Right atrium auricular region (tissue), 2 donors: ENCODE data around the gene HNRNPD. TPM values are rescaled to one million over a fixed set of nuclear protein-coding genes. Genes with fewer than 3 reads are reported as not detected.
A peak's percentile ranks its signal among the peaks of the same experiment; 100 is the strongest.

Experiments used
- DNase-seq: peaks from one replicate; pipeline ENCODE4 v3.0.0-alpha.2; 2019; ENCODE audit warnings: low spot score
- H3K27ac ChIP-seq, 2 donors: fragments of 200-600 bp; sonication (generic); 1 replicate in 1 of 2; 2 replicates in 1 of 2; pipeline ENCODE4 v1.5.1; 2016 to 2019
- H3K27me3 ChIP-seq, 2 donors: fragments of 200-600 bp; sonication (generic); one replicate each; pipeline versions ENCODE4 v1.5.1 to v1.6.0; 2017 to 2019
- H3K36me3 ChIP-seq: fragments of 200-600 bp; sonication (generic); one replicate; pipeline ENCODE4 v1.5.1; 2016
- H3K4me1 ChIP-seq, 2 donors: fragments of 200-600 bp; sonication (generic); one replicate each; pipeline versions ENCODE4 v1.5.1 to v1.6.0; 2017 to 2019
- H3K4me3 ChIP-seq, 2 donors: fragments of 200-600 bp; sonication (generic); 1 replicate in 1 of 2; 2 replicates in 1 of 2; pipeline ENCODE4 v1.5.1; 2017 to 2019; ENCODE audit warnings: mild to moderate bottlenecking in 1 of 2, moderate library complexity in 1 of 2
- H3K9me3 ChIP-seq, 2 donors: fragments of 200-600 bp; sonication (generic); one replicate each; pipeline ENCODE4 v1.5.1; 2019
- total RNA-seq, 2 donors: library from RNA; depleted of rRNA; stranded (reverse); fragments of >200 nt; gene quantifications; one replicate each; pipeline ENCODE4 v1.1.0, GENCODE V29; 2016
- TF ChIP-seq, protein P1 (sequence below), 2 donors: fragments of 200-600 bp; sonication (generic); IDR thresholded peaks; one replicate each; pipeline ENCODE4 v1.5.1; 2019; ENCODE audit warnings: antibody characterized with exemption in 2 of 2

The HNRNPD gene
- total RNA-seq, 2 donors from 2014 or later = 45.7 to 48.7 TPM

DNA sequence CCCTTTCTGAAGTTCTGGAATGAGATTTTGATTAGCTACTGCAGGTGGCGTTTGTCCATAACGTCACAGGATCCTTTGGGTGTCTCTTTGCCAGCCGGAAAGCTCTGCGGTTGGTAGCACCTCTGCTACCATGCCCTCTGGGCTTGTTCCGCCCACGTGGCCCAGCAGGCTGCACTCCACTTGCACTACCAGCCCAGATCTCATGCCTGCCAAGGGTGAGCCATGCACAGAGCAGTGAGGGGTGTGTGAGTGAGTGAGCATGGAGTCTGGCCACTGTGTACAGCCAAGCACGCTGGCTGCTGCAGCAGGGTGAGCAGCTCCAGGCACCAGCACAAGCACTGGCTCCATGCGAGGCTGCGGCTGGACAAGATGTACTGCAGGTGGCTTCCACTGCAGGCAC, 6.6 kb upstream of the HNRNPD start:
- no peak for DNase-seq
- no peaks in the 10 kb centered on the region for H3K27me3 ChIP-seq
- H3K4me1 ChIP-seq = peaks cover 0 to 32% of the 10 kb centered on the region in 2 donors
- no peaks in the 10 kb centered on the region for H3K9me3 ChIP-seq
- peak overlapping the region; percentile 59 to 63 for H3K27ac ChIP-seq
- no peak overlapping the region for H3K4me3 ChIP-seq
- TF ChIP-seq, protein P1, sequence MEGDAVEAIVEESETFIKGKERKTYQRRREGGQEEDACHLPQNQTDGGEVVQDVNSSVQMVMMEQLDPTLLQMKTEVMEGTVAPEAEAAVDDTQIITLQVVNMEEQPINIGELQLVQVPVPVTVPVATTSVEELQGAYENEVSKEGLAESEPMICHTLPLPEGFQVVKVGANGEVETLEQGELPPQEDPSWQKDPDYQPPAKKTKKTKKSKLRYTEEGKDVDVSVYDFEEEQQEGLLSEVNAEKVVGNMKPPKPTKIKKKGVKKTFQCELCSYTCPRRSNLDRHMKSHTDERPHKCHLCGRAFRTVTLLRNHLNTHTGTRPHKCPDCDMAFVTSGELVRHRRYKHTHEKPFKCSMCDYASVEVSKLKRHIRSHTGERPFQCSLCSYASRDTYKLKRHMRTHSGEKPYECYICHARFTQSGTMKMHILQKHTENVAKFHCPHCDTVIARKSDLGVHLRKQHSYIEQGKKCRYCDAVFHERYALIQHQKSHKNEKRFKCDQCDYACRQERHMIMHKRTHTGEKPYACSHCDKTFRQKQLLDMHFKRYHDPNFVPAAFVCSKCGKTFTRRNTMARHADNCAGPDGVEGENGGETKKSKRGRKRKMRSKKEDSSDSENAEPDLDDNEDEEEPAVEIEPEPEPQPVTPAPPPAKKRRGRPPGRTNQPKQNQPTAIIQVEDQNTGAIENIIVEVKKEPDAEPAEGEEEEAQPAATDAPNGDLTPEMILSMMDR (IDR thresholded peaks at IDR 0.05) = no peak
- H3K36me3 ChIP-seq = no peaks in the 10 kb centered on the region

DNA sequence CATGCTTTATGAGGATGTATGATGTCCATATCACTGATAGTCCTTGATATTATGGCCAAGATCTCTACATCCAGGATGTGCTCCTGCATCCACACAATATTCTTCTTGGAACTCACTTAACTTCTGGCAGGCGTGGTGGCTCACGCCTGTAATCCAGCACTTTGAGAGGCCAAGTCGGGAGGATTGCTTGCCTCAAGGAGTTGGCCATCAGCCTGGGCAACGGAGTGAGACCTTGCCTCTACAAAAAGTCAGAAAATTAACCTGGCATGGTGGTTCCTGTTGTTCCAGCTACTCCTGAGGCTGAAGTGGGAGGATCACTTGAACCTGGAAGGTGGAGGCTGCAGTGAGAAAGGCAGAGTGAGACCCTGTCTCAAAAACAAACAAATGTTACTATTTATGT, 2.3 kb upstream of the HNRNPD start:
- H3K4me1 ChIP-seq = peaks cover 0 to 42% of the 10 kb centered on the region in 2 donors
- TF ChIP-seq, protein P1 (IDR thresholded peaks at IDR 0.05) = no peak
- H3K36me3 ChIP-seq = no peaks in the 10 kb centered on the region
- H3K27me3 ChIP-seq = no peaks in the 10 kb centered on the region
- peak overlapping the region in 1 of 2 donors; percentile 100 for H3K27ac ChIP-seq
- DNase-seq = no peak
- H3K9me3 ChIP-seq = no peaks in the 10 kb centered on the region
- no peak overlapping the region for H3K4me3 ChIP-seq

DNA sequence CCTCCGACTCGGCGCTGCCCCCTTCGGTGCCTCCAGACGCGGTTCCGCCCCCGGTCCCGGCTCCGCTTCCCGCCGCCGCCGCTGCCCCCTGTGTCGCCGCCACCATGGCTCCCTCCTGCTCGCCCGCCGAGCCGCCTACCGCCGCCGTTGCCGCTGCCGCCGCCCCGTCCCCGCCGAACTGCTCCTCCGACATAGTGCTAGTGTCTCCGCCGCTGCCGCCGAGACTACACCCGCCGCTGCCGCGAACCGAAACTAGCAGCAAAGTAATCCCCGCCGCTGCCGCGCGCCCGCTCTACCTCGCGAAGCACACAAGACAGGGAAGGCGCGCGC, 340 bp downstream of the HNRNPD start:
- Histone ChIP-seq H3K4me1 (peaks cover 0 to 57% of the 10 kb centered on the region in 2 donors), H3K4me3 (peak overlapping the region; percentile 99), H3K9me3 (no peaks in the 10 kb centered on the region), H3K27ac (peak overlapping the region; percentile 100), H3K27me3 (no peaks in the 10 kb centered on the region), H3K36me3 (peaks cover 3% of the 10 kb centered on the region)
- TF ChIP-seq, protein P1 (IDR thresholded peaks at IDR 0.05) = no peak
- DNase-seq = no peak

GRCh38 chr4:82372517-82373485, 990 bp downstream of the HNRNPD start:
- DNase-seq = peak; percentile 69
- no peaks in the 10 kb centered on the region for H3K27me3 ChIP-seq

DNA sequence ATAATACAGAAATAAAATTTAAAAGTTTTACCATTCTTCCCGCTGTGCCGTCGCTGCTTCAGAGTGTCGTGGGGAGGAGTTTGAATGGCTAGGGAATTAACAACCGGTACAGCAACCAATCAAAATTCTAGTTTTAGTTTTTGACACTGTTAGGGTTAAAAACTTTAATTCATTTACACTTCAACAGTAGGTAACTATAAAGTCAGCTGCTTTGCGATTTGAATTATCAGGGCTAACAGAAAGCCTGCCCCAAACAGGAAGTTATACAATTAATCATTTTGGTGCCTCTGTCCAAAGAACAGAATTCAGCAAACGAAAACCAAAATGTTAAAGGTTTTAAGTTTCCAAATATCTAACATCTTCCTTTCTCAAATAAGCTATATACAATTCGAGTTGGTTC, 2.3 kb downstream of the HNRNPD start:
- Histone ChIP-seq H3K27me3 (no peaks in the 10 kb centered on the region), H3K27ac (peak overlapping the region in 1 of 2 donors; percentile 100), H3K4me1 (peaks cover 0 to 74% of the 10 kb centered on the region in 2 donors), H3K9me3 (no peaks in the 10 kb centered on the region), H3K36me3 (peaks cover 3% of the 10 kb centered on the region), H3K4me3 (peak overlapping the region; percentile 99)
- no peak for DNase-seq
- TF ChIP-seq, protein P1 (IDR thresholded peaks at IDR 0.05) = no peak

More at GRCh38 chr4:82372517-82373485, 990 bp downstream of the HNRNPD start:
- H3K36me3 ChIP-seq = peaks cover 3% of the 10 kb centered on the region
- TF ChIP-seq, protein P1 (IDR thresholded peaks at IDR 0.05) = no peak
- peak overlapping the region; percentile 100 for H3K27ac ChIP-seq
- H3K4me1 ChIP-seq = peaks cover 0 to 63% of the 10 kb centered on the region in 2 donors
- peak overlapping the region; percentile 99 for H3K4me3 ChIP-seq
- no peaks in the 10 kb centered on the region for H3K9me3 ChIP-seq
